ENCODE results near the gene CCDC134. TPM values are rescaled to one million over a fixed set of nuclear protein-coding genes. Genes with fewer than 3 reads are reported as not detected.

The CCDC134 gene
- polyA plus RNA-seq, 1 of the 3 experiments (the other 2 are of a cell fraction): 2.0 TPM

DNA sequence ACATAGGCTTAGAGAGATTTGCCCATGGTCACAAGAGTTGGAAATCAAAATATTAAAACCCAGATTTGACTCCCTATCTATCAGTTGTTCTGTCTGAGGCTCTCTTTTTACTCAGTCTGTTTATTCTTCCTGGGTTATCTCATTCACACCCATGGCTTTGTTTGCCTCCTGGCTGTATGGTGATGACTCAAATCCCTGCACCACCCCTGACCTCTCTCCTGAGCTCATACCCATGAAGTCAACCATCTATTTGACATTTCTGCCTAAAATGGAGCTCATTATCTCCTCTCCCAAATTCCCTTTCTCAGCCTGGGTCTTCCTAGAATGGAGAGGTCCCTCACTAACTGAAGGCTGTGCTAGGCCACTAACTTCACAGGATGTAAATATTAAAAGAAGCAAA lies 27.8 kb upstream of the CCDC134 start:
- ChIA-PET POLR2A (no interaction called here), CTCF (interaction anchor here (1.6 kb wide), 1 partner anchor 26 kb away, joined by 5 read pairs; no protein-coding TSS in a partner anchor)
- Histone ChIP-seq H3K4me2 (no peak overlapping the region), H3K79me2 (ENCODE audit: insufficient read depth) (no peaks in the 10 kb centered on the region), H3K9ac (no peak overlapping the region), H3K9me2 (no peaks in the 10 kb centered on the region), H2AFZ (ENCODE audit: low read depth) (no peak overlapping the region), H3K27ac (ENCODE audit: low read depth in 2 of 2, low read length in 1 of 2) (no peak overlapping the region), H3K36me3 (replicated peaks in 1 of 2; ENCODE audit: control insufficient read depth in 1 of 2, insufficient read depth in 2 of 2, low read length in 1 of 2) (no peaks in the 10 kb centered on the region), H3F3A (replicated peaks; ENCODE audit: insufficient read depth) (no peaks in the 10 kb centered on the region), H4K20me1 (ENCODE audit: insufficient read depth) (no peaks in the 10 kb centered on the region), H3K4me1 (ENCODE audit: control insufficient read depth in 1 of 2, insufficient read depth in 2 of 2, low read depth in 1 of 2, low read length in 1 of 2) (no peaks in the 10 kb centered on the region), H3K27me3 (ENCODE audit: insufficient read depth) (no peaks in the 10 kb centered on the region), H3K9me3 (no peaks in the 10 kb centered on the region), H3K4me3 (ENCODE audit: low read depth in 2 of 2, low read length in 1 of 2) (no peak overlapping the region)
- TF ChIP-seq EZH2phosphoT487 (IDR thresholded peaks at IDR 0.05; ENCODE audit: borderline replicate concordance, low read depth): no peak
- no peak for TF ChIP-seq FOXJ3 (CRISPR knock-in tag; IDR thresholded peaks at IDR 0.05)
- no peak for TF ChIP-seq YY1 (IDR thresholded peaks at IDR 0.05; ENCODE audit: low read depth)
- TF ChIP-seq TEAD4 (IDR thresholded peaks at IDR 0.05; ENCODE audit: borderline replicate concordance, insufficient read depth): no peak
- TF ChIP-seq ELF1 (IDR thresholded peaks at IDR 0.05): no peak
- TF ChIP-seq, protein P1, sequence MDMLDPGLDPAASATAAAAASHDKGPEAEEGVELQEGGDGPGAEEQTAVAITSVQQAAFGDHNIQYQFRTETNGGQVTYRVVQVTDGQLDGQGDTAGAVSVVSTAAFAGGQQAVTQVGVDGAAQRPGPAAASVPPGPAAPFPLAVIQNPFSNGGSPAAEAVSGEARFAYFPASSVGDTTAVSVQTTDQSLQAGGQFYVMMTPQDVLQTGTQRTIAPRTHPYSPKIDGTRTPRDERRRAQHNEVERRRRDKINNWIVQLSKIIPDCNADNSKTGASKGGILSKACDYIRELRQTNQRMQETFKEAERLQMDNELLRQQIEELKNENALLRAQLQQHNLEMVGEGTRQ (IDR thresholded peaks at IDR 0.05; ENCODE audit: borderline replicate concordance, low read depth, low read length): no peak
- TF ChIP-seq FOXM1 (IDR thresholded peaks at IDR 0.05; ENCODE audit: low read depth): no peak
- no peak for TF ChIP-seq RCOR1 (IDR thresholded peaks at IDR 0.05; ENCODE audit: low read length)
- TF ChIP-seq JUND (IDR thresholded peaks at IDR 0.05): no peak
- TF ChIP-seq, protein P2, sequence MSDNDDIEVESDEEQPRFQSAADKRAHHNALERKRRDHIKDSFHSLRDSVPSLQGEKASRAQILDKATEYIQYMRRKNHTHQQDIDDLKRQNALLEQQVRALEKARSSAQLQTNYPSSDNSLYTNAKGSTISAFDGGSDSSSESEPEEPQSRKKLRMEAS (IDR thresholded peaks at IDR 0.05; ENCODE audit: low read depth): no peak
- no peak for TF ChIP-seq MEF2A (IDR thresholded peaks at IDR 0.05; ENCODE audit: borderline replicate concordance, low read depth)
- no peak for TF ChIP-seq RXRA (IDR thresholded peaks at IDR 0.05; ENCODE audit: borderline replicate concordance, low read depth)
- TF ChIP-seq, protein P3, sequence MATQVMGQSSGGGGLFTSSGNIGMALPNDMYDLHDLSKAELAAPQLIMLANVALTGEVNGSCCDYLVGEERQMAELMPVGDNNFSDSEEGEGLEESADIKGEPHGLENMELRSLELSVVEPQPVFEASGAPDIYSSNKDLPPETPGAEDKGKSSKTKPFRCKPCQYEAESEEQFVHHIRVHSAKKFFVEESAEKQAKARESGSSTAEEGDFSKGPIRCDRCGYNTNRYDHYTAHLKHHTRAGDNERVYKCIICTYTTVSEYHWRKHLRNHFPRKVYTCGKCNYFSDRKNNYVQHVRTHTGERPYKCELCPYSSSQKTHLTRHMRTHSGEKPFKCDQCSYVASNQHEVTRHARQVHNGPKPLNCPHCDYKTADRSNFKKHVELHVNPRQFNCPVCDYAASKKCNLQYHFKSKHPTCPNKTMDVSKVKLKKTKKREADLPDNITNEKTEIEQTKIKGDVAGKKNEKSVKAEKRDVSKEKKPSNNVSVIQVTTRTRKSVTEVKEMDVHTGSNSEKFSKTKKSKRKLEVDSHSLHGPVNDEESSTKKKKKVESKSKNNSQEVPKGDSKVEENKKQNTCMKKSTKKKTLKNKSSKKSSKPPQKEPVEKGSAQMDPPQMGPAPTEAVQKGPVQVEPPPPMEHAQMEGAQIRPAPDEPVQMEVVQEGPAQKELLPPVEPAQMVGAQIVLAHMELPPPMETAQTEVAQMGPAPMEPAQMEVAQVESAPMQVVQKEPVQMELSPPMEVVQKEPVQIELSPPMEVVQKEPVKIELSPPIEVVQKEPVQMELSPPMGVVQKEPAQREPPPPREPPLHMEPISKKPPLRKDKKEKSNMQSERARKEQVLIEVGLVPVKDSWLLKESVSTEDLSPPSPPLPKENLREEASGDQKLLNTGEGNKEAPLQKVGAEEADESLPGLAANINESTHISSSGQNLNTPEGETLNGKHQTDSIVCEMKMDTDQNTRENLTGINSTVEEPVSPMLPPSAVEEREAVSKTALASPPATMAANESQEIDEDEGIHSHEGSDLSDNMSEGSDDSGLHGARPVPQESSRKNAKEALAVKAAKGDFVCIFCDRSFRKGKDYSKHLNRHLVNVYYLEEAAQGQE (IDR thresholded peaks at IDR 0.05; ENCODE audit: low read depth, low read length): no peak
- no peak for TF ChIP-seq SIN3A (IDR thresholded peaks at IDR 0.05; ENCODE audit: borderline replicate concordance, low read depth, low read length)
- TF ChIP-seq RFX5 (IDR thresholded peaks at IDR 0.05; ENCODE audit: low read length): no peak
- no peak for TF ChIP-seq RAD21 (IDR thresholded peaks at IDR 0.05; ENCODE audit: low read length)
- TF ChIP-seq, protein P4, sequence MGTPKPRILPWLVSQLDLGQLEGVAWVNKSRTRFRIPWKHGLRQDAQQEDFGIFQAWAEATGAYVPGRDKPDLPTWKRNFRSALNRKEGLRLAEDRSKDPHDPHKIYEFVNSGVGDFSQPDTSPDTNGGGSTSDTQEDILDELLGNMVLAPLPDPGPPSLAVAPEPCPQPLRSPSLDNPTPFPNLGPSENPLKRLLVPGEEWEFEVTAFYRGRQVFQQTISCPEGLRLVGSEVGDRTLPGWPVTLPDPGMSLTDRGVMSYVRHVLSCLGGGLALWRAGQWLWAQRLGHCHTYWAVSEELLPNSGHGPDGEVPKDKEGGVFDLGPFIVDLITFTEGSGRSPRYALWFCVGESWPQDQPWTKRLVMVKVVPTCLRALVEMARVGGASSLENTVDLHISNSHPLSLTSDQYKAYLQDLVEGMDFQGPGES (IDR thresholded peaks at IDR 0.05; ENCODE audit: low read depth, low read length): no peak
- no peak for TF ChIP-seq GABPA (IDR thresholded peaks at IDR 0.05; ENCODE audit: low read depth)
- TF ChIP-seq POLR2AphosphoS5 (IDR thresholded peaks at IDR 0.05; ENCODE audit: low read depth, low read length): no peak
- DNase-seq: no peak
